GM21526 (cell line): ENCODE results near the gene FAM131C.

Experiments
- ATAC-seq: cut with Tn5 transposase; IDR thresholded peaks from one replicate; pipeline ENCODE4 v1.9.1; 2021; ENCODE audit warnings: moderate library complexity; ENCODE audit not compliant: unreplicated experiment, low FRiP score

FAM131C gene

DNA sequence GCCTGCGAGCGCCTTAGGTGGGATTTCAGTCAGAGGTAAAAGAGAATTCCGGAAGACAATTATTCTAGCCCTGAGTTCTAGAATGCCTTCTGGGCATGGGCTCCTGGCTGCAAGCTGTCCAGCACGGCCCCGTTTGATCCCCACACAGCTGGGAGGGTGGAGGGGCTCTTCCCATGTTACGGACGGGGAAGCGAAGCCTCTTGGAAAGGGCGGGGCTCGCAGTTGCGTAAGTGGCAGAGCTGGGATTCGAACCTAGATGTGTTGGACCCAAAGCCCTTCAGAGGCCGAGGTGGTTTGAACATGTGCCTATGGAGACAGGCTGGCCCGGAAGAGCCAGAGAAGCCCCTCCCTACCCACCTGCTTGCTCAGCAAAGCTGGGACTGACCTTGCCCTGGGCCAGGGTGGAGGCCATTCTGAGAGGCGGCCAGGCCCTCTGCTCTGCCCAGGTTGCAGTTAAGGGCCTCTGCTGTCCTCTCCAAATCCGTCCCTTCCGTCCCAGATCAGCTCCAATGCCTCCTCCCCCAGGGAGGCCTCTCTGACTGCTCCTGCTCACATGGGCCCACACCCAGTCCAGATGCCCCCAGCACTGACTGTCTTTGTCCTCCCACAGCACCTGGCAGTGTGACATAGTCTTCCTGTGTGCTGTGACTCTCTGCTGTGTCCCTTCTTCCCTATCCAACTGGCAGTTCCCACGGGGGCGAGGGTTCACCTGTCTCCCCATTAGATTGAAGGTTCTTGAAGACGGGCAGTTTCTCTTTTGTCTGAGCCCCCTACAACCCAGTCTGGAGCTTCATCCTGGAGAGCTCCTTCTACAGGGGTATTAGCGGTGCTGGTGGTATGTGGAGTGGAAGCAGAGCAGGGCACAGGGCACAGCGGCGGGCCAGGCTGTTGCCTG, 54.5 kb downstream of the FAM131C start:
- no peak for ATAC-seq

DNA sequence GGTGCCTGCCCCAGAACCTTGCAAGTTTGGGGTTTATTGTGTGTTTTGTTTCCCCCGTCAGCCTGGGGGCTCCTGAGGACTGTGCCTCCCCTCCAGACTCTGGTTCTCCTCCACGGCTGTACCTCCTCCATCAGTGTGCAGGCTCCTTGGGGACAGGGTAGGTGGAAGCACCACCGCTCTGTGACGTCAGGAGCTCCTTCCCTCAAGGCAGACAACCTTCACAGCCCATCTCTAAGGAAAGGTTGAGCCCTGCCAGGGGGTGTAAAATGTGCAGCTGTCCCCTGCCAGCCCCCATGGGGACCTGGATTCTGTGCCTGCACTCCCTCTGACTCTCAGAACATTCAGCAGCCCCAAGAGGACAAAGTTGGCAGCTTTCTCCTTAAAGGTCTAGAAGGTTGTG, 55.1 kb downstream of the FAM131C start:
- no peak for ATAC-seq

DNA sequence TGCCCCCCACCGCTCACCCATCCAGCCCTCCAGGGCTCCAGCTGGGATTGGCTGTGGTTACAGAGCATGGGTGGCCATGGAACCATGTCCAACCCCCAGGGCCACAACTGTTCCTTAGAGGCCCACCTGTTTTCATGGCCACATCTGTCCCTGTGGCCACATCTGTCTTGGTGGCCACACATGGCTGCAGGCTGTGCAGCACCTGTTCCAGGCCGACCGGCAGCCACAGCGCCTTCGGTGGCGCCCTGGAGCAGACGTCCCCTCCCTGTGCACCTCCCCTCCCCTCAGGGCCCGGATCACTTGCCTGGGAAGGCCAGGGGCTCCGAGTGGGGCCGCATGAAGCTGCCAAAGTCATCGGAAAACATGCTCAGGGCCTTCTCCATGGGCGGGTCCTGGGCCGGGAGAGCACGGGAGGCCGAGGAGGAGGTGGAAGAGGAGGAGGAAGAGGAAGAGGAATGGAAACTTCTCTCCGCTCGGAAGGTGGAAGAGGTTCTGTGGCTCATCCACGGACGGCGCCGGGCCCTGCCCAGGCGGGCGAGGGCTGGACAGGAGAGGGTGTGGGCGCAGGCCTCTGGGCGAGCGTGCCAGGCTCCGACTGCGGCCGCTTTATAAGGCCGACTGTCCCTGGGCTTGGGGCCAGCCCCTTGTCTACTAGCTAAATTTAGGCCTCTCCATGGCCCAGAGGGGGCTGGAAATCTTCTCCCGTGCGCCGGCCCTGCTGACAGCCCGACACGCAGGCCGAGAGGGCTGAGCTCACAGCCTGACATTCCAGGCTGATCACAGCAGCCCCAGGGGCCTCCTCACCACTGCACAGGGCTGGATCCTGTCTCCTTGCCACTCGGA, 55.8 kb downstream of the FAM131C start, which contains the start of gene HSPB7:
Gene HSPB7, minus strand, starts transcription at position 583 of the 843 bp plus-strand sequence. Its CDS starts 80 bp downstream, at position 503.
- ATAC-seq: no peak

DNA sequence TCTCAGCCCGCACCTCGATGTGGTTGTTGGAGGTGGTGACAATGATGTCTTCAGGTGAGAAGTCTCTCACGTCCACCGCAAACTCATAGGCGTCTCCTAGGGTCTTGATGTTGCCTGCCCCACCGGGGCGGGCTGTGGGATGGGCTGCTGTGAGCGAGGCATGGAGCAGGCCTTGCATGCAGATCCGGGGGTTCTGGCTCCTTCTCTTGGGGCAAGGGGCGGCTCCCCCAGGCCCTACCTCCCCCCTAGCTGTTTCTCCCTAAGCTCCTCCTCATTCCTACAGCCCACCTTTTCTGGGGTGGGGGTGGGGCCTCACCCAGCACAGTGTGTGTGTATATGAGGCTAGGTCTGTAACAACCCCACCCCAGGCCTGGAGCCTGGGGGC, 56.4 kb downstream of the FAM131C start:
- no peak for ATAC-seq

DNA sequence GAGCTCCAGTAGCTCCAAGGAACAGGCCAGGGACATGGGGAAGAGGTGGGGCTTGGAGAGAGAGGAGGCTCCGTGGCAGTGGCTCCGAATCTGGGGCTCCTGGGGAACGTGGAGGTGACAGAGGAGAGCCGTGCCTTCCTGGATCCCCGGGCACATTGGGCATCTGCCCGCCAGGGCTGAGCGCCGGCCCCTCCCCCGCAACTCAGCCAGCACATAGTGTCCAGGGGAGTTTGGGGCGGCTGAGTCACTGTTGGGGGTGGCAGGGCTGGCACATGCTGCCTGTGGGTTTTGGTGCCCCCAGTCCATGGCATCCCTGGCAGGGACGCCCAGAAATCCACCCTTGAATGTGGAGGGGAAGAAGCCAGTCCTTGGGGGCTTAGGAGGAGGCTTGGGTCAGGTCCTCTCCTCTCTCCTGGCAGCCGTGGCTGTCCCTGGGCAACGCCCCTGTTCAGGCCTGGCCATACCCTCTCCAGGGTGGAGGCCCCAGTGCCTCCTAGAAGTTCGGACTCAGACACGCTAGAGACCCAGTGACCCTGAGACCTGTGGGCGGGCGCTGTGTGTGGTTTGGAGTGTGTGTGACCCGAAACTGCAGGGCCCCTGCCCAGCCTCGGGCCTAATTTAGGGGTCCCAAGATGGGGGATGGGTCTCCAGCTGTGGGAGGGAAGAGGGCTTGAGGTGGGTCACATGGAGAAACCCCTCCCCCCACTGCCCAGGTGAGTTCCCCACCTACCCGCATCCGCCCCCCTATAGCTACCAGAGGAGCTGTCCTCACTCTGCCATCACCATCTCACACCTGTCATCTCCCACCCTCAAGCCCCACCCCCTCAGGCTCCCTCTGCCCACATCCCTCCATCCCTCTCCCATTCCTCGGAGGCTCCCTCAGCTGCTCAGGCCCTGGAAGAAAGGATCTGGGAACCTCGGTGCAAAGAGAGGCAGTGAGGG, 57.2 kb downstream of the FAM131C start:
- ATAC-seq: no peak

DNA sequence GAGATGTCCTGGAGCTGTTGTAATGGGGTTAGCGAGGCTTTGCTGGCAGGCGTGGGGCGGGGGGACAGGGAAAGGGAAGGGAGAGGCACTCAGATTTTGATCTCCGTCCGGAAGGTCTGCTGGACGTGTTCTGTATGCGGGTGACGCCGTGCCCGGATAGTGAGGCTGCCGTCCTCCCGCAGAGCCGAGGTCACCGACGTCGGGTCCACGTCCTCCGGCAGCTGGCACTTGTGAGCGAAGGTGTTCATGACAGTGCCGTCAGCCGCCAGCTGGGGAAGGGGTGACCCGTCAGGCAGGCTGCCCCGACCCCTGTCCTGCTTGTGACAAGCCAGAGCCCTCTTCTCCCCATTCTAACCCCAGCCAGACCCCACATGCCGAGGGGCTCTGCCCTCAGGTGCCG, 58.0 kb downstream of the FAM131C start:
- no peak for ATAC-seq

DNA sequence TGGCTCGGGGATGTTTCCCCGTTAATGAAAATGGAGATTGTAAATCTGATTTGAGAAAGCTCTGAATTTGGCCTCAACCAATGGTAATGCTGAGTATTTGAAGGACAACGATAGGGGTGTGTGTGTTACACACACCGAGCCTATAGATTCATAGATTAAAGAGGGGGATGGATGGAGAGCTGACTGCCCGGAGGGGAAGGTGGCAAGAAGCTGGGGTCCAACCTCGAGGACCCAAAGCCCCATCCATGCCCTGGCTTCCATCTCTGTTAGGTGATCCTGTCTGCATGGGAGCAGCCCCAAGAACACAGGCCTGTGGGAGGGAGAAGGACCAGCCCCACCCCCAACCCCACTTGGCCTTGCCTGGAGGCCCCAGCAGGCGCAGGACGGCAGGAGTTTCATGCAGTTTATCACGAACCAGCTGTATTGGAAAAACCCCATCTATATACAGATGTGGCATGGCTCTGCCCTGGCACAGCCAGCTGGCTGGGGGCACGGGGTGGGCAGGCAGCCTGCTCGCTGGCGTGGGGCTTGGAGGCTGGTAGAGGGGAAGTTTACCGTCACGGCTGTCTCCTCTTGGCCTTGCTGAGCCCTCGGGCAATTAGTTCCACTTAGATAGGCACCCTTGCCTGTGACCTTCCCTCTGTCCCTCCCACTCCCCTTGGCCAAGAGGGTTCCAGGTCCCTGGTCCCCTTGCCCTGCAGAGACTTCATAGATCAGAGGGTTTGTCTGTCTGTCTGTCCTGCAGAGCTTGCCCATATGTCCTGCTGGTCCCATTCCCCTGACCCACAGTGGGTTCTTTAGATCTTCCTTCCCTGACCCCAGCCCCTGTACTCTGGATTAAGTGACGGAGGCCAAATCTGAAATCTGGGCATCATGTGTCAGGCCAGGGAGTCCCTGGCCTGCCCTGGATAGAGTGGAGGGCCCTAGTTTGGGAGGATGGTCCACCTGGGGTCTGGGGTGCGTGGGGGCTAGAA, 58.7 kb downstream of the FAM131C start:
- no peak for ATAC-seq

DNA sequence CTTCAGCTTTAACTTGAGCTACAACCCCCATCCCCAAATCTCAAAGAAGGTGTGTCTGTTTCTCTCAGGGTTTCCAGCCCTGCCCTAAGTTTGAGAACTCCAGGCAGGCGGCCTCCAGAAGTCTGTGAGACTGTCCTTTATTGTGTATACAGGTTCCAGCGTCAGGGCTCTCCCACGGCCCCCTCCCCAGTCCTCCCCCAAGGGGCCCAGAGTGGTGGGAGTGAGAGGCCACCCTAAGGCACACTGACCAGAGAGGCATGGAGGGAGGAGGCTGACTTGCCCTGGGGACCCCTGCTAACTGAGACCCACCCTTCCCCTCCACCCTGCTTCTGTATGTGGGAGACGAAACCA, 59.6 kb downstream of the FAM131C start:
- no peak for ATAC-seq

DNA sequence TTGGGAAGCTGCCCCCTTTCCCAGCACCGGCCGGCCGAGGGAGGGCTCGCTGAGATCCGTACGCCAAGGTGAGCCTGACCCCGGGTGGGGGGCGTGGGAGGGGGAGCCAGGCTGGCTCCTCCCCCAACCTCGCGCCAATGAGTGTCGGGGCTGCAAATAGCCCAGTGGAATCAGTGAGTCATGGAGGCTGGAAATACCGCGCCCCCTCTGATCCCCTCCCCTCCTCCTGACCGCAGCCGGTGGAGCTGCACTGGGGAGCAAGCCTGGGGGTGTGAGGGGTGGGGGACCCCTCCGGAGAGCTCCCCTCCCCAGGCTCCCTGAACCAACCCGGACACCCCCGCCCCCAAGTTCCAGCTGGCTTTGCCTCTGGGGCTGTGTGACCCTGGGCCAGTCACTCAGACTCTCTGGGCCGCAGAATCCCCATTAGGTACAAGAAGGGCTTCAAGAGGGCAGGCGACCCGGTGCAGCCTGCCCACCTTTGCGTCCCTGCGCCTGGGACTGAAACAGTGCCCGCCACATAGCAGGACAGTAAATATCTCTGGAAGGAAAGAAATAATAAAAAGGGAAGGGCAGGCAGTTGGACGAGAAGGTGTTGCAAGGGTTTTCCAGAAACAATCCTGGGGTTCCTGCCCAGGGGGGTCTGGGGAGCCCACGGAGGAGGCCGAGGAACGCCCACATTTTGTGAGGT, 60.1 kb downstream of the FAM131C start:
- no peak for ATAC-seq

DNA sequence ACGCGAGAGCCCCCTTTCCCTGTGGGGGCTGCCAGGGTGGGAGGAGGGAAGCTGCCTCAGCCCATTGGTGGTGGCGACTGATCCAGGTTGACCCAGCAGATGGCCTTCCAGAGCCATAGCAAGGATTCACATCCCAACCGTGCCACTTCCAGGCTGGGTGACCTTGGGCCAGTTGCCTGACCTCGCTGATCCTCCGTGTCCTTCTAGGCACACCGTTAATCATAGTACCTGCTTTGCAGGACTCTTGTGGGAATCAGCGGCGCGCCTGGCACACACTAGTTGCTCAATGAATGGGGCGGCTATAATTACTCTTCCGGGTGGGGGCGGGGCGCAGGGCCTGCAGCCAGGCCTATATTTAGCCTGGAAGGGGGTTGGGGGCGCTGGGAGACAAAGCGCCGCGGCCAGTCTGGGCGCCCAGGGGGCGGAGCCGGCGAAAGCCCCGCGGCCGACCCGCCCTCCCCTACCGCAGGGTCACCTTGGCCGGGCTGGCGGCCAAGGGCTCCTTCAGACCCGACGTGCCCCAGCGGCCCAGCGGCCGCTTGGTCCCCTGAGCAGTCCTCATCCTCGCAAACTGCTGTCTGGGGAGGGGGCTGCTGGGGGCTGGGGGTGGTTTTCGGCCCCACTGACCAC, 60.7 kb downstream of the FAM131C start:
- ATAC-seq: no peak

DNA sequence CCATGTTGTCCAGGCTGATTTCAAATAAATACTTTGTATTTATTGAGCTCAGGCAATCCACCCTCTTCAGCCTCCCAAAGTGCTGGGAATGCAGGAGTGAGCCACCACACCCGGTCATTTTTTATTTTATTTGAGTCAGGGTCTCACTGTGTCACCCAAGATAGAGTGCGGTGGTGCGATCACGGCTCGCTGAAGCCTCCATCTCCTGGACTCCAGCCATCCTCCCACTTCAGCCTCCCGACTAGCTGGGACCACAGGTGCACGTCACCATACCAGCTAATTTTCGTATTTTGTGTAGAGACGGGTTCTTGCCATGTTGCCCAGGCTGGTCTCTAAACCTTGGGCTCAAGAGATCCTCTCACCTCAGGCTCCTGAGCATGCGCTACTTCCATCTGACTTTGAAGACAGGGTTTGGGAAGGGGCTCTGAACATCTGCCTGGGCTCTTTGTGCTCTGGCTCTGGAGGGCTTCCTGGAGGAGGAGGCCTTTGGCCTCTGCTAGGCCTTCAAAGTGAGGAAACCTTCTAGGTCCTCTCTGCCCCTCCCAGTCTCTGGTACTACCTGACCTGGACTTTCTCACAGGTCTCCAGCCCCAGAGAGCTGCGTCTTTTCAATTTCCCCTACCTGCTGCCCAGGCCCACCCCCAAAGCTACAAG, 61.4 kb downstream of the FAM131C start:
- ATAC-seq: no peak

DNA sequence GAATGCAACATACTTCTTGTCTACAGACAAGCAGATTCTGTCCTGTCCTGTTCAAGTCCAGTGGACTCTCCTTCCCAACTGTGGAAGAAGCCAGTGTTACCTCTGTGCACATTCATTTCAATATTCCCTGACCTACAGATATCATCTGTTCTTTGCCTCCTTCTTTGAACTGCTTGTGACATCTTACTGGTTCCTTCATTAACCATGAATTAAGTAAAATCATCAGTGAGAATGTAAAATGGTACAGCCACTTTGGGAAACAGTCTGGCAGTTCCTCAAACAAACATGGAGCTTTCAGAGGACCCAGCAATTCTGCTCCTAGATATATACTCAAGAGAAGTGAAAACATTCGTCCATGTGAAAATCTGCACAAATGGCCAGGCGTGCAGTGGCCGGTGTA, 62.6 kb downstream of the FAM131C start:
- no peak for ATAC-seq

DNA sequence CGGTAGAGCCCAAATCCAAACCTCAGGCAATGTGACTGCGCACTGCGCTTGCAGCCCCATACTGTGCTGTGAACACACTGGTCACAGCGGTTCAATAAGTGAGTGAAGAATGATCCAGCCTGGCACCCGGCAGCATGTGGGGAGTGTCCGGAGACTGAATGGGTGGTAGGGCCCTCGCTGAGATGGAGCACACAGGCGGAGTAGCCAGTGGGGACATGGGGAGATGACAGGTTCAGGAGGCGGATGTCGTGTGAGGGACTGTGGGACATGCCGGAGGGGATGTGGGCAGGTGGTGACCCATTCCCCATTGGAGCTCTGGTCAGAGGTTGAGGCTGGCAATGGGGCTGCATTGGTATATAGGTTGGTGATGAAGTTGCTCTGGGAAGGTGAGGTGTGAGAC, 63.8 kb downstream of the FAM131C start:
- ATAC-seq: no peak

DNA sequence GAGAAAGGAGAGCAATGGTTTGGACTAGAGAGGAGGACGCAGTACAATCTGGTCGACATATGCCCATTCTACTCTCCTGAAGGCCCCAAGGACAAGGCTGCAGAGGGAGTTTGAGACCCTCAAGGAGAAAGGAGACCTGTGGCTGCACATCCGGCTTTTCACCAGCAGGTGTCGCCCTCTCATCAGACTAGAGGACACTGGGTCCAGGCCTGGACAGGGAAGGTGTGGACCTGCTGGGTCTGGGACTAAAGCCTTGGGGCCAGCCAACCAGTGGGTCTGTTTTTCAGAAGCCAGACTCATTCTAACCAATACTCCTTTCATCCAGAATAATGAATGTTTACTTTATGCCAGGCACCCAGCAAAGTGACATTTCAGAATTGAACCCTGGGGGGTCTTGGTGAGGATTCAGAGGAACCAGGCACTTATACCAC, 64.4 kb downstream of the FAM131C start:
- ATAC-seq: no peak
